KBM-7 (cell line): ENCODE results near the gene MARCHF4.
"Not testable (repeated sequence)": the region's sequence is repeated elsewhere in the genome, so short reads cannot be mapped to it uniquely, and the experiment has no call there.

Source experiments
- DNase-seq: peaks from one replicate; pipeline ENCODE4 v3.0.0-alpha.2; 2015
- in situ Hi-C: fragments of 300-500 bp; cut with MboI; formaldehyde crosslinking; loops from 2 replicates; pipeline ENCODE4 v1.14.3; 2020; ENCODE audit warnings: low sequenced_read_pairs, low pct_unique_long_range_greater_than_20kb, mixed read lengths

Gene MARCHF4

DNA sequence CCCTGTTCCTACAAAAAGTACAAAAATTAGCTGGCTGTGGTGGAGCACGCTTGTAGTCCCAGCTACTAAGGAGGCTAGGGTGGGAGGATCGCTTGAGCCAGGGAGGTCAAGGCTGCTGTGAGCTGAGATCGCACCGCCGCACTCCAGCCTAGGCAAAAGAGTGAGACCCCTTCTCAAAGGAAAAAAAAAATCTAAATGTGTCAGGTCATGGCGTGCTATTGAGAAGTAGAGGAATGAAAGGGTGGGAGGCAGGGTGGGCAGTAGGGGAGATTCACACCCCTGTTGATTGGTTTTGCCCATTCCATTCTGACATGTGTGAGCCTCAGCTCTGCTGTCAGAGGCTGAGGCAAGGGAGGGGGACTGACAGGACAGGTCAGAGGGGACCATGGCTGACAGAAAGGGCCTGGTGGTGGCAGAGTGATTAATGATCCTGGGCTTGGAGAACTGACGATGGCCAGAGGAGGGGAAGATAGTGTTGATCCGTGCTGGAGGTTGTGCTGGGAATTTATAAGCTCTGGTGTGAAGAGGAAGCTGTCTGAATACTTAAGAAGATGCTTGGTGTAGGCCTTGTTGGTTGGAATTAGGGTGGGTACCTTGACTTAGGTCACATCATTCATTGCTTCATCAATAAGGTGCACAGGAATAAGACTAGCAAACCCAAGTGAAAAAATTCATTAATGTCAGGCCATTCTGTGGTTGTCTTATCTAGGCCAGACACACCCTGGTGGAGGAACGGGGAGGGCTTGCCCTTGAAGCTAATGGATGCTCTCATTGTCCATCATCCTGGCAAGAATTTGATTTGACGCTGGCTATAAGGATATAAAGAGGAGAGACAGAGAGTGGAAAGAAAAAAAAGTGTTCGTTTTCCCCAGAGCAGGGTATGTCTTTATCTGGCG lies 20.9 kb upstream of the MARCHF4 start:
- in situ Hi-C loops, result no loop called here
- no peak for DNase-seq

DNA sequence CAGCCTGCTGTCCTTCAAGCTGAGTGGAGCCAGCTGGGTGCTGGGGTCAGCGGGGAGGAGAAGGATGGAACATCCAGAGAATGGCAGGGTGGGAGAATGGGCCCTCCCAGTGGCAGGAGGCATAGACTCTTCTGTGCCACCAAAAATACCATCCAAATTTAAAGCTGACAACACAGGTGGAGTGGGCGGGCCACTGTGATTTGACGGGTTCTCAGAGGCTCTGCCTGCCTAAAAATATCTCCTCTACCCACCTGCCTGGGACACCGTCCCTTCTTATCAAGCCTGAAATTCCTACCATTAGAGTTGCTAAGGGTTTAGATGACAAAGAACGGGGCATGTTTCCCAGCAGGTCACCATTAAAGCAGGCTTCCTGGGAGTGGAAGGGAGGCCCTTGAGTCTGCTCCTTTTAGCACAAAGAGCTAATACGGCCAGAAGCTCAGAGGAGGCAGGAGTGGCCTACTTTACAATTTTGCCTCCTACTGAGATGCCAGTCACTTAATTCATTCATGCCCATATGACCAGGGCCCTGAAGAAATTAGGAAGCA lies 19.8 kb upstream of the MARCHF4 start:
- in situ Hi-C loops, result no loop called here
- no peak for DNase-seq

DNA sequence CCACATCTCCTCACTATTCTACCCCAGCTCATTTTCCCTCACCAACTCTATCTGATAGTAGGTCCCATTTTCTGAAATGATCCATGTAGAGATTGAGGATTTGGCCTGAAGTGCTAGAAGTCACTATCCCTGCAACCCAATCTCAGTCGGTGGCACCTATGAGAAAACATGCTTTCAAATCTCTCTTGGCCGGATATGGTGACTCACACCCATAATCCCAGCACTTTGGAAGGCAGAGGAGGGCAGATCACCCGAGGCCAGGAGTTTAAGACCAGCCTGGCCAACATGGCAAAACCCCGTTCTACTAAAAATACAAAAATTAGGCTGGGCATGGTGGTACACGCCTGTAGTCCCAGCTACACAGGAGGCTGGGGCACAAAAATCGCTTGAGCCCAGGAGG lies 19.1 kb upstream of the MARCHF4 start:
- in situ Hi-C loops, result no loop called here
- no peak for DNase-seq

DNA sequence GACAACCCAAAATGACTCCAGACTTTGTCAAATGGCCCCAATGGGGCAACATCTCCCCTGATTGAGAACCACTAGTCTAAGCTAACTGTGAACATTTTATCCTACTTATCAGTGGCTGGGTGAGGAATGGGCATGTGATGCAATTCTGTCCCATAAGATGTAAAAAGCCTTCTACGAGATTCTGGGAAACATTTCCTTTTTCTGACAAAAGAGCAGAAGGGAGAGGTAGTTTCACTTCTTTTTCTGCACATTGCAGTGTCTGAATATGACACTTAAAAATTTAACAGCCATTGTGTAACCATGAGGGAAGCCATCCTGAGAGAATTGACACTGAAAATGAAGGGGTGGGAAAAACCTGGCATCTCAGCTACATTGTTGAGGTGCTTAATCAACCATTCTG lies 17.3 kb upstream of the MARCHF4 start:
- in situ Hi-C loops, result no loop called here
- no peak for DNase-seq

GRCh38 chr2:216388046-216388884 lies 16.0 kb upstream of the MARCHF4 start:
- no peak for DNase-seq
- in situ Hi-C loops, result no loop called here

DNA sequence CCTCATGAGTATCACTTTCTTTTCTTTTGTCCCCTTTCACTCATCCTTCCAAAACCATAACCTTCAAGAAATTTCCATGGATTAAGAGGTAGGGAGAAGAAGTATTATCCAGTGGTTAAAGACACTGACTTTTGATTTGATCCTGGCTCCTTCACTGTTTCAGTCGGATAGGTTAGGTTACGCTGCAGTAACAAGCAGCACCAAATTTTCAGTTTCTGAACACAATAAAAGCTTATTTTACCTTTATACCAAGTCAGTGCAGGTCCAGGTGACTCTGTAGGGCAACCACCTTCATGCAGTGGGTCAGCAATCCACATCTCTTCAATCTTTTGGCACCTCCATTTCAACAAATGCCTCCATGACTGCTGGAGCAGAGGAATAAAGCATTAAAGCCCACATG lies 15.0 kb upstream of the MARCHF4 start:
- in situ Hi-C loops, result no loop called here
- DNase-seq, result no peak

DNA sequence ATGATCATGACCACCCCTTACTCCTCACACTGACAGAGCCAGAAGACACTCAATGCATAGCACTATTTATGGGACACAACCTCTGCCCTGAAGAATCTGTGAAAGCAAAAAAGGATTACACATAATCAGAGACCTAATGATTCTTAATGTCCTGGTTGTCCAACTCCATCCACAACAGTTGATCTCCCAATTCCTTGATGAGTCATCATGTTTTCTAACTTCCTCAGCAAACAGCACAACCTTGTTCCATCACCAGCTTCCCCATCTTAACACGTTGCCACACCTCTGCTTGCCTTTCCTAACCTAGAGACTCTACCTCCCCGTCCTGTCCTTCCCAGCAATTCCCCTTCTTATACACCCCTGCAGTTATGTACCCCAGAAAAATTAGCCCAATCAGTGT lies 13.2 kb upstream of the MARCHF4 start:
- DNase-seq, result no peak
- in situ Hi-C loops, result no loop called here

DNA sequence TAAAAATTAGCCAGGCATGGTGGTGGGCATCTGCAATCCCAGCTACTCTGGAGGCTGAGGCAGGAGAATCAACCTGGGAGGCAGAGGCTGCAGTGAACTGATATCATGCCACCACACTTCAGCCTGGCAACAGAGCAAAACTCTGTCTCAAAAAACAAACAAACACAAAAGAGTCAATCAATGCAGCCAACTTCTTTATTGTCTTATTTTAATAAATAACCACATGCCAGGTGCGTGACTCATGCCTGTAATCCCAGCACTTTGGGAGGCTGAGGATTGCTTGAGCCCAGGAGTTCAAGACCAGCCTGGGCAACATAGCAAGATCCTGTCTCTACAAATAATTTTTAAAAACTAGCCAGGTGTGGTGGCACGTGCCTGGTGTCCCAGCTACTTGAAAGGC lies 12.1 kb upstream of the MARCHF4 start:
- DNase-seq, in situ Hi-C loops: not testable (repeated sequence)

GRCh38 chr2:216379977-216380376 lies 7.7 kb upstream of the MARCHF4 start:
- in situ Hi-C loops, result no loop called here
- no peak for DNase-seq

DNA sequence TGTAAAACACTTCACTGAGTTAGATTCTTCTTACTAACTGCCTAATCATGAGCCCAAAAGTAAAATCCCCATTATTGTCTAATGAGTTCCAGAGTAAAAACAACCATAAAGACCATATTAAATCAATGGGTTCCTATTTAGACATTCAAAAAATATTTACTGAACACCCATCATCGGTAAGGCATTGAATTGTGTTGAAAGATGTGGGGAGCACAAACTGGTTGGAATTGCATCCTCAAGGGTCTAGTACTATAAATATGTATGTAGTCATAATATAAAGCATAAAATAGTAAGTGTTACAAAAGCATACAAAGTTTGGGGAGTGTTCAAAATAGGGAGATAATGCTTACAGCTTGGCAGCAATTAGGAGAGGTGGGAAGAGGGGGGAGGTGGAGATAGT lies 3.0 kb upstream of the MARCHF4 start:
- DNase-seq, result no peak
- in situ Hi-C loops, result no loop called here

- DNase-seq, result no peak
- in situ Hi-C loops, result no loop called here
These were observed 1.6 kb upstream of the MARCHF4 start for GRCh38 chr2:216373896-216374295.

- in situ Hi-C loops, result no loop called here
- no peak for DNase-seq
These were observed 543 bp upstream of the MARCHF4 start for GRCh38 chr2:216372761-216373291.

- no peak for DNase-seq
- in situ Hi-C loops, result no loop called here
These were observed 1.1 kb downstream of the MARCHF4 start for GRCh38 chr2:216370961-216371712.

DNA sequence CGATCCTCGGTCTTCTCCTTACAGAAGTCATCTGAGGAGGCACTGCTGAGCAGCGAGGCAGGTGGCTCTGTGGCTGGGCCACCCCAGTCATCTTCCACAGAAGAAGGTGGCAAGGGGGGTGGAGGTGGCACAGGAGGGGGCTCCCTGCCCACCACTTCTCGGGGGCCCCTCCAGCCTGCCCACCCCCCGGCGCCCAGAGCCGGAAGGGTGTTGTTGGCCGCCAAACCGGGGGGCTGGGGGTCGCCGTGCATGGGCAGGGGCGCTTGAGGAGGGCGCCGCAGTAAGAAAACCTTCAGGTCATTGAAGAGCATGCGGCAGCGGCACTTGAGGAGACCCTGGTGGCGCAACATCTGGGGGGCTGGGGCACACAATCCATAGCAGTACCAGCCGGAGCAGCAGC lies 2.5 kb downstream of the MARCHF4 start:
- no peak for DNase-seq
- in situ Hi-C loops, result no loop called here

DNA sequence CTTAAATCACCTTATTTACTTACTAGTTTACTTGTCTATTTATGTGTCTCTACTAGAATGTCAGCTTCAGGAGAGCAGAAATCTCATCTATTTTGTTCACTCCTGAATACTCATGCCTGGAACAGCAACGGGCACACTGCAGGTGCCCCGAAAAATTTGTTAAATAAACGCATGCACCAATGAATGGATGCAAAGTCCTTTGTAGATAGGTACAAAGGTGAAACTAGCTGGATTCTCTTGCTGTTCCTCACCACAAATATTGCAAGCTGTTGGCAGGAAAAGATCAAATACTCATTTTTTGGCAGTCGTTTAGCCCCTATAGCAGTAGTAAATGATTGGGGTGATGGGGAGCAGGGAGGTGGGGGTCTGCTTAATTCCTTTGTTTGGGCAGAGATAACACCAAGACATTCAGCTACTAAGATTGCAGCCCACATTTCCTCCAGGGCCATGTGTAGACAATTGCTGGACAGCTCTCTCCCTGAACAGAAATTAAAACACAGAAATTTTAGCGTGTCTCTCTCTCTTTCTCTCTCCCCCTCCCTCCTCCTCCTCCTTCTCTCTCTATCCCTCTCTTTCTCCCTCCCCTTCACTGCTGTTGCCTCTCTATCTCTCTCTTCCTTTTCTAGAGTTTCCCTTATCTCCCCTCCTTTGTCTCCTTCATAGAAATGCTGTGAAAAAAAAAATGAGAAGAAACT lies 5.4 kb downstream of the MARCHF4 start:
- DNase-seq, result no peak
- in situ Hi-C loops, result no loop called here

- in situ Hi-C loops, result no loop called here
- no peak for DNase-seq
These were observed 6.8 kb downstream of the MARCHF4 start for GRCh38 chr2:216365518-216365917.

DNA sequence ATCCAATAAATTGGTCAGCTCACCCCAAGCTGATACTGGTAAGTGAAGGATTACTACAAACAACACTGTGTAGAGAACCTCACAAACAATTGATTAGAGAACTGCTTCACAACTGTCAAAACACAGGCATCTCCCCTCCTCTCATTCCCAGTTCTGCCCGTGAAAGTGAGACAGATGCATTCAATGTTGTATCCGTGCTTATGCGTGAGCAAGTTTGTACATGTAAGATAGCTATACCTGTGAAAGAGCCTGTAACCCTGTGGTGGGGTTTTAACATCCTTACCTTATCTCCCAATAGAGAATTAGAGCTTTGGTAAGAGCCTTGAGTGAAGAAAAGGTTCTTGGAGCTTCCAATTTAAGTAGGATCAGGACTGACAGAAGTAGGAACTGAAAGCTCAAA lies 9.1 kb downstream of the MARCHF4 start:
- in situ Hi-C loops, result no loop called here
- no peak for DNase-seq

GRCh38 chr2:216362730-216363129 lies 9.6 kb downstream of the MARCHF4 start:
- in situ Hi-C loops, result no loop called here
- DNase-seq, result no peak

DNA sequence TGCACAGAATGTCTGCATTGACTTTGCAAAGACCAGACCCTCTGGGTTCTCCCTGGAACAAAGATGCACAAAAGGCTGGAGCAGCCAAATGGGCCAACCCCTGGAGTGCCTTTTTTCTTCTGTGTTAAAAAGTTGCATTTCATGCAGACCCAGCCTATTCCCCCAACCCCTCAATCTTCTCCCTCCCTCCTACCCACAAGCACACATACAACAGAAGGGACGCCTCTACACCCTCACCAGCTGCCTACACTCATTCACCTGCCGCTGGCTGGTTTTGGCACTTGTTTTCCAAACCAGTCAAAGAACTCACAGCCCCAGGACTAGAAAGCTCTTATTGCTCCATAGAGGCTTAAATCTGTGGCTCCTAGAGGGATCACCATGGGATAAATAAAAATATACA lies 16.6 kb downstream of the MARCHF4 start:
- in situ Hi-C loops, result no loop called here

More for the DNA sequence above, 16.6 kb downstream of the MARCHF4 start:
- no peak for DNase-seq
